Astrocyte (in vitro differentiated cells and primary cell): ENCODE measurements around the gene ADORA2A. TPM values are rescaled to one million over a fixed set of nuclear protein-coding genes. Genes with fewer than 3 reads are reported as not detected.

Source experiments
- DNase-seq: peaks from one replicate; pipeline ENCODE4 v3.0.0-alpha.2; 2010; ENCODE audit warnings: low read depth
- FAIRE-seq: peaks from 2 replicates; lab custom pipeline; 2011; peaks lifted over from hg19 to GRCh38; lab: Jason Lieb, UNC
- H2AFZ ChIP-seq: 2 replicates; pipeline ENCODE4 v1.6.0; 2012; ENCODE audit warnings: low read depth, low read length, inconsistent platforms
- H3K27ac ChIP-seq: 2 replicates; pipeline ENCODE4 v1.5.1; 2011; ENCODE audit warnings: low read depth, low read length, inconsistent platforms
- H3K27me3 ChIP-seq: 2 replicates; pipeline ENCODE4 v1.6.0; 2011; ENCODE audit warnings: low read length, inconsistent platforms; ENCODE audit not compliant: insufficient read depth
- H3K36me3 ChIP-seq: 2 replicates; pipeline ENCODE4 v1.5.1; 2011; ENCODE audit warnings: low read length, inconsistent platforms; ENCODE audit not compliant: insufficient read depth
- H3K4me1 ChIP-seq: 2 replicates; pipeline ENCODE4 v1.5.1; 2011; ENCODE audit warnings: low read length, inconsistent platforms; ENCODE audit not compliant: insufficient read depth
- H3K4me2 ChIP-seq: 2 replicates; pipeline ENCODE4 v1.6.0; 2012; ENCODE audit warnings: low read length, inconsistent platforms
- H3K4me3 ChIP-seq: 2 replicates; pipeline ENCODE4 v1.5.1; 2011; ENCODE audit warnings: low read depth, mild to moderate bottlenecking, low read length, inconsistent platforms; ENCODE audit not compliant: insufficient read depth
- H3K79me2 ChIP-seq: 2 replicates; pipeline ENCODE4 v1.6.0; 2012; ENCODE audit warnings: mild to moderate bottlenecking, low read length, inconsistent platforms; ENCODE audit not compliant: insufficient read depth
- H3K9ac ChIP-seq: 2 replicates; pipeline ENCODE4 v1.6.0; 2012; ENCODE audit warnings: mild to moderate bottlenecking, low read length, inconsistent platforms
- H3K9me3 ChIP-seq: 2 replicates; pipeline ENCODE4 v1.5.1; 2012; ENCODE audit warnings: low read depth, mild to moderate bottlenecking, low read length, inconsistent platforms; ENCODE audit not compliant: insufficient read depth
- H4K20me1 ChIP-seq: 2 replicates; pipeline ENCODE4 v1.6.0; 2012; ENCODE audit warnings: low read length, inconsistent platforms; ENCODE audit not compliant: insufficient read depth
- H3K27ac Mint-ChIP-seq: one replicate; pipeline ENCODE4 v1.8.0; 2021; ENCODE audit warnings: mild to moderate bottlenecking, mixed read lengths; ENCODE audit not compliant: unreplicated experiment
- H3K27me3 Mint-ChIP-seq: one replicate; pipeline ENCODE4 v1.8.0; 2021; ENCODE audit warnings: low read depth, mixed read lengths; ENCODE audit not compliant: unreplicated experiment
- H3K36me3 Mint-ChIP-seq: one replicate; pipeline ENCODE4 v1.8.0; 2021; ENCODE audit warnings: low read depth, mixed read lengths; ENCODE audit not compliant: unreplicated experiment
- H3K4me1 Mint-ChIP-seq: one replicate; pipeline ENCODE4 v1.8.0; 2021; ENCODE audit warnings: low read depth, mixed read lengths; ENCODE audit not compliant: unreplicated experiment
- H3K4me3 Mint-ChIP-seq: one replicate; pipeline ENCODE4 v1.8.0; 2021; ENCODE audit warnings: mild to moderate bottlenecking, moderate library complexity, mixed read lengths; ENCODE audit not compliant: unreplicated experiment
- H3K9me3 Mint-ChIP-seq: one replicate; pipeline ENCODE4 v1.8.0; 2021; ENCODE audit warnings: mild to moderate bottlenecking, mixed read lengths; ENCODE audit not compliant: unreplicated experiment
- CTCF ChIP-seq: IDR thresholded peaks from 2 replicates; pipeline ENCODE4 v1.5.1; 2011; ENCODE audit warnings: low read depth, mild to moderate bottlenecking, inconsistent platforms, low read length, moderate library complexity; ENCODE audit not compliant: insufficient read depth
- EZH2 ChIP-seq: IDR thresholded peaks from 2 replicates; pipeline ENCODE4 v1.6.1; 2012; ENCODE audit warnings: mild to moderate bottlenecking, low read length, inconsistent platforms; ENCODE audit not compliant: insufficient read depth
- total RNA-seq: library from RNA; stranded (reverse); gene quantifications from 2 replicates; pipeline ENCODE4 v1.2.1, GENCODE V29; 2021

Gene ADORA2A
- total RNA-seq, 1 donor from 2014 or later, result 3.9 TPM

- H3K36me3 ChIP-seq, result no peaks in the 10 kb centered on the region
- no peaks in the 10 kb centered on the region for H4K20me1 ChIP-seq
- H3K9me3 ChIP-seq, result no peaks in the 10 kb centered on the region
- H3K4me2 ChIP-seq, result peak overlapping the region; percentile 24
- Mint-ChIP-seq H3K36me3 (no peaks in the 10 kb centered on the region), H3K27me3 (no peaks in the 10 kb centered on the region), H3K27ac (peak overlapping the region; percentile 72), H3K9me3 (no peaks in the 10 kb centered on the region), H3K4me3 (no peak overlapping the region), H3K4me1 (peaks cover 30% of the 10 kb centered on the region)
- peak overlapping the region; percentile 68 for H3K9ac ChIP-seq
- DNase-seq (peak; percentile 96), FAIRE-seq (peak; percentile 29)
- H3K27ac ChIP-seq, result peak overlapping the region; percentile 85
- no peak for TF ChIP-seq EZH2
- TF ChIP-seq CTCF, result no peak
- peaks cover 40% of the 10 kb centered on the region for H3K4me1 ChIP-seq
- no peak overlapping the region for H3K4me3 ChIP-seq
- H3K79me2 ChIP-seq, result no peaks in the 10 kb centered on the region
- H2AFZ ChIP-seq, result peak overlapping the region; percentile 35
- no peaks in the 10 kb centered on the region for H3K27me3 ChIP-seq
These were observed 44.2 kb downstream of the ADORA2A start for GRCh38 chr22:24471570-24471969.

- H3K27me3 Mint-ChIP-seq, result no peaks in the 10 kb centered on the region
- no peaks in the 10 kb centered on the region for H3K36me3 Mint-ChIP-seq
- no peak for FAIRE-seq
- peaks cover 3% of the 10 kb centered on the region for H3K9me3 Mint-ChIP-seq
- Histone ChIP-seq H3K4me2 (no peak overlapping the region), H3K36me3 (no peaks in the 10 kb centered on the region), H3K27me3 (no peaks in the 10 kb centered on the region), H3K9me3 (no peaks in the 10 kb centered on the region), H3K4me1 (peaks cover 27% of the 10 kb centered on the region), H3K4me3 (no peak overlapping the region), H2AFZ (no peak overlapping the region), H3K9ac (no peak overlapping the region), H3K27ac (no peak overlapping the region), H4K20me1 (no peaks in the 10 kb centered on the region), H3K79me2 (no peaks in the 10 kb centered on the region)
- no peak for DNase-seq
- no peak overlapping the region for H3K4me3 Mint-ChIP-seq
- peak overlapping the region; percentile 94 for H3K27ac Mint-ChIP-seq
- peaks cover 21% of the 10 kb centered on the region for H3K4me1 Mint-ChIP-seq
- TF ChIP-seq EZH2, result no peak
- TF ChIP-seq CTCF, result no peak
These were observed 45.9 kb downstream of the ADORA2A start for GRCh38 chr22:24473284-24473683.

DNA sequence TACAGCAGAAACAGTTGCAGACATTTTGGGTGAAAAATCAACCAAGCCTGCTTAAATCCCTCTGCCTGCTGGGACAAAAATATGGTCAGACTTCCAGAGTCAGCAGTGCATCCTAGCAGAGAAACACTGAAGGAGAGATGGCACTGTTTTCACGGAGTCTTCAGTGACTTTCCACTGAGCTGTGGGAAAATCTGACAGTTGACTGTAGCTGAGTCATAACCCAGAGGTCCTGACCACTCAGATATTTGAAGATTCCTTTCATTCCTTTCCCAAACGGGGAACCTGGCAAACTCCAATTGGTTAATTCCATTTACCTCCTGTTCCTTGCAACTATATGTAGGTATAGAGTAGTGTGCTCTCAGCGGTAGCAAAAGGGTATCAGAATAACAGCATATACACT is 46.8 kb downstream of the ADORA2A start:
- Histone ChIP-seq H3K4me3 (no peak overlapping the region), H3K27ac (peak overlapping the region; percentile 93), H3K4me1 (peaks cover 27% of the 10 kb centered on the region), H3K27me3 (no peaks in the 10 kb centered on the region), H3K9me3 (no peaks in the 10 kb centered on the region), H4K20me1 (no peaks in the 10 kb centered on the region), H3K4me2 (peak overlapping the region; percentile 54), H3K9ac (peak overlapping the region; percentile 68), H2AFZ (no peak overlapping the region), H3K79me2 (no peaks in the 10 kb centered on the region), H3K36me3 (no peaks in the 10 kb centered on the region)
- TF ChIP-seq EZH2, result no peak
- H3K36me3 Mint-ChIP-seq, result no peaks in the 10 kb centered on the region
- peak; percentile 95 for DNase-seq
- no peaks in the 10 kb centered on the region for H3K27me3 Mint-ChIP-seq
- H3K4me3 Mint-ChIP-seq, result peak overlapping the region; percentile 45
- FAIRE-seq, result peak; percentile 84
- H3K27ac Mint-ChIP-seq, result peak overlapping the region; percentile 94
- peaks cover 21% of the 10 kb centered on the region for H3K4me1 Mint-ChIP-seq
- H3K9me3 Mint-ChIP-seq, result peaks cover 3% of the 10 kb centered on the region
